DND-41 (cell line): ENCODE results near the gene ZNF544.

Source experiments
- ATAC-seq: fragments of 200-7000 bp; cut with Tn5 transposase; 3 replicates; pipeline ENCODE4 v1.9.1; 2021; ENCODE audit warnings: low read depth; ENCODE audit not compliant: insufficient read depth
- DNase-seq: peaks from one replicate; pipeline ENCODE4 v3.0.0-alpha.2; 2020
- H2AFZ ChIP-seq: 2 replicates; pipeline ENCODE4 v1.6.0; 2012; ENCODE audit warnings: low read depth, low read length
- H3K27ac ChIP-seq: 2 replicates; pipeline ENCODE4 v1.5.1; 2012; ENCODE audit warnings: low read length, inconsistent platforms
- H3K27me3 ChIP-seq: fragments of 200-600 bp; sonication (generic); 2 replicates; pipeline ENCODE4 v1.6.0; 2012; ENCODE audit warnings: low read length, mild to moderate bottlenecking, inconsistent platforms; ENCODE audit not compliant: insufficient read depth, poor library complexity
- H3K36me3 ChIP-seq: 2 replicates; pipeline ENCODE4 v1.5.1; 2012; ENCODE audit warnings: low read length, inconsistent platforms; ENCODE audit not compliant: insufficient read depth
- H3K4me1 ChIP-seq: 2 replicates; pipeline ENCODE4 v1.5.1; 2012; ENCODE audit warnings: mild to moderate bottlenecking, low read length; ENCODE audit not compliant: insufficient read depth
- H3K4me2 ChIP-seq: 2 replicates; pipeline ENCODE4 v1.6.0; 2012; ENCODE audit warnings: mild to moderate bottlenecking, moderate library complexity, low read length, inconsistent platforms; ENCODE audit not compliant: insufficient read depth
- H3K4me3 ChIP-seq, 2 experiments: fragments of 200-600 bp in 1 of 2; shearing (Covaris generic) in 1 of 2; 2 replicates each; pipeline ENCODE4 v1.5.1; 2012 to 2016; ENCODE audit warnings: inconsistent platforms in 2 of 2, low read length in 2 of 2, mild to moderate bottlenecking in 2 of 2, low read depth in 1 of 2, moderate library complexity in 1 of 2
- H3K79me2 ChIP-seq: 2 replicates; pipeline ENCODE4 v1.6.0; 2012; ENCODE audit warnings: low read length, inconsistent platforms; ENCODE audit not compliant: insufficient read depth
- H3K9ac ChIP-seq: 2 replicates; pipeline ENCODE4 v1.6.0; 2012; ENCODE audit warnings: low read depth, mild to moderate bottlenecking, inconsistent platforms, low read length, moderate library complexity
- H3K9me3 ChIP-seq: 2 replicates; pipeline ENCODE4 v1.5.1; 2012; ENCODE audit warnings: low read length, moderate library complexity, mild to moderate bottlenecking, inconsistent platforms; ENCODE audit not compliant: insufficient read depth, severe bottlenecking
- H4K20me1 ChIP-seq: 2 replicates; pipeline ENCODE4 v1.6.0; 2012; ENCODE audit warnings: low read length; ENCODE audit not compliant: insufficient read depth
- EZH2 ChIP-seq: IDR thresholded peaks from 3 replicates; pipeline ENCODE4 v1.6.1; 2012; ENCODE audit warnings: borderline replicate concordance, low read depth, mild to moderate bottlenecking, moderate library complexity, low read length, inconsistent platforms; ENCODE audit not compliant: severe bottlenecking
- TF ChIP-seq, protein P1 (sequence below): IDR thresholded peaks from 2 replicates; pipeline ENCODE4 v1.5.1; 2012; ENCODE audit warnings: borderline replicate concordance, low read length, moderate library complexity, mild to moderate bottlenecking; ENCODE audit not compliant: poor library complexity, severe bottlenecking; ENCODE audit errors: extremely low read depth

ZNF544 gene

DNA sequence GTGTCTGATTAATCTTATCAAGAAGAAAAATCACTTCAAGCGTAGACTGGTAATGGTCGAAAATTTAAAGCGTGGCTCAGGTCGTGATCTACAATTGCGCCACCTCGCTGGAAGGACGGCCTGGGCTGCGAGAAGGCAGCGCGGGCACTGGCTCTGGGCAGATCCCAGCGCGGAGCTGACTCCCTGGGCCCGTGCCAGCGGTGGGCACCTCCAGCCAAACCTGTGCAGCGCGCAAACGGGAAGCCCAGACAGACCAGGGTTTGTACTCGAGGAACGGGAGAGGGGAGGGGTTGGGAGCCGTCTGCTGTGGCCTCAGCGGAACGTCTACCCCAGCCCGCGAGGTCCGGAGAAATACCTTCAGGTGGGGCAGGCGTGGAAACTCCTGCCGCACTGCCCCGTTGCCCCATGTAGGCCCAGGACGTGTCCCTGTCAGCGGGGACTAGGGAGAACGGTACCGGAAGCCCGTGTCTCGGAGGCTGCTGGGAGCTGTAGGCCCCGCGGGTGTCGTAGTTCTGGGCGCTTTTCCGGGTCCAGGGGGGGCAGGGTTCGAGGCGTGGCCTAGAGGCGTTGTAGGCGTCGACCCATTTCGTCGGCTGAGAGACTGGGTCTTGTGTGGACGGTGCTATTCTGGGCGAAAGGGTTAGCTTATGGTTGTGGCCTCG, 24.8 kb upstream of the ZNF544 start:
- Histone ChIP-seq H3K27me3 (no peaks in the 10 kb centered on the region), H2AFZ (no peak overlapping the region), H3K36me3 (peaks cover 37% of the 10 kb centered on the region), H3K4me3 (no peak overlapping the region), H3K4me1 (no peaks in the 10 kb centered on the region), H4K20me1 (no peaks in the 10 kb centered on the region), H3K9ac (no peak overlapping the region), H3K27ac (no peak overlapping the region), H3K79me2 (no peaks in the 10 kb centered on the region), H3K9me3 (peaks cover 77% of the 10 kb centered on the region), H3K4me2 (no peak overlapping the region)
- ATAC-seq, result no peak
- no peak for DNase-seq
- TF ChIP-seq, protein P1, sequence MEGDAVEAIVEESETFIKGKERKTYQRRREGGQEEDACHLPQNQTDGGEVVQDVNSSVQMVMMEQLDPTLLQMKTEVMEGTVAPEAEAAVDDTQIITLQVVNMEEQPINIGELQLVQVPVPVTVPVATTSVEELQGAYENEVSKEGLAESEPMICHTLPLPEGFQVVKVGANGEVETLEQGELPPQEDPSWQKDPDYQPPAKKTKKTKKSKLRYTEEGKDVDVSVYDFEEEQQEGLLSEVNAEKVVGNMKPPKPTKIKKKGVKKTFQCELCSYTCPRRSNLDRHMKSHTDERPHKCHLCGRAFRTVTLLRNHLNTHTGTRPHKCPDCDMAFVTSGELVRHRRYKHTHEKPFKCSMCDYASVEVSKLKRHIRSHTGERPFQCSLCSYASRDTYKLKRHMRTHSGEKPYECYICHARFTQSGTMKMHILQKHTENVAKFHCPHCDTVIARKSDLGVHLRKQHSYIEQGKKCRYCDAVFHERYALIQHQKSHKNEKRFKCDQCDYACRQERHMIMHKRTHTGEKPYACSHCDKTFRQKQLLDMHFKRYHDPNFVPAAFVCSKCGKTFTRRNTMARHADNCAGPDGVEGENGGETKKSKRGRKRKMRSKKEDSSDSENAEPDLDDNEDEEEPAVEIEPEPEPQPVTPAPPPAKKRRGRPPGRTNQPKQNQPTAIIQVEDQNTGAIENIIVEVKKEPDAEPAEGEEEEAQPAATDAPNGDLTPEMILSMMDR, result no peak
- no peak for TF ChIP-seq EZH2

DNA sequence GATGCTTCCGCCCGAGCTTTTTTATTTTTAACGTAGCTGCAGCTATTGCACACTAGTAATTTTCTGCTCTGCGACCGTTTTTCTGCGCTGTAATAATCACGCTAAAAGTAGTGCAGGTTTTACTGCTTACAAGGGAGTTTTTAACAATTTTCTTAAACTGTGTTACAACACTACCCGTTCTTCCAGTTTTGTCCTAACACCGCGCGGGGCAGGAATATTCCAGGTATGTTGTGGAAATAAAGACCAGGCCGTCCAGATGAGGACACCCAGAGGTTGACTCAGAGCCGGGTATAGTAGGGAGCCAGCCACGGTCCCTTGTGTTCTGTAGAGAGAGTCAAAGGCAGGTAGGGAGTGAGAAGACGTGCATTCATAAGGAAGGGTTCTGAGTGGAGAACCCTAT, 24.1 kb upstream of the ZNF544 start:
- DNase-seq, result no peak
- H3K79me2 ChIP-seq, result no peaks in the 10 kb centered on the region
- no peak overlapping the region for H3K4me3 ChIP-seq
- peaks cover 43% of the 10 kb centered on the region for H3K36me3 ChIP-seq
- no peak overlapping the region for H2AFZ ChIP-seq
- no peak for TF ChIP-seq EZH2
- TF ChIP-seq, protein P1, result no peak
- no peaks in the 10 kb centered on the region for H3K4me1 ChIP-seq
- no peak overlapping the region for H3K27ac ChIP-seq
- peaks cover 72% of the 10 kb centered on the region for H3K9me3 ChIP-seq
- H3K27me3 ChIP-seq, result no peaks in the 10 kb centered on the region
- no peaks in the 10 kb centered on the region for H4K20me1 ChIP-seq
- H3K4me2 ChIP-seq, result no peak overlapping the region
- no peak for ATAC-seq
- H3K9ac ChIP-seq, result no peak overlapping the region

DNA sequence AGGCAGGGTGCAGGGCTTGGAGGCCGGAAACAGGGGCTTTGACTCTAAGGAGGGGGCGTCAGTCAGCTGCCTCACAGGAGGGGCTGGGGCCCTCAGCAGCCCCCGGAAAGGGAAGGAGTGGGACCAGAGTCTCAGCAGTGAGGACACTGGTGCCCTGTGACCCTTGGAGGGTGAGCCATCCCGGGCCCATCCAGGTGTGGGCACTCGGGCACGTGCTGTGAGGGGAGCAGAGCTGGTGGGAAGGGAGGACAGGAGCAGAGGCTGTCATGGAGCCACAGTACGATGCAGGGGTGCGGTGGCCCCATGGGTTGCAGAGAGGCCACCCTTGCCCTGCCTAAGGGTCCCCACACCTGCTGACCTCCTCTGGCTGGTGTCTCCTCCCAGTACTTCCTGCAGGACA, 19.1 kb upstream of the ZNF544 start:
- H3K79me2 ChIP-seq, result no peaks in the 10 kb centered on the region
- H3K27me3 ChIP-seq, result no peaks in the 10 kb centered on the region
- H3K4me3 ChIP-seq, result no peak overlapping the region
- H2AFZ ChIP-seq, result no peak overlapping the region
- no peaks in the 10 kb centered on the region for H3K4me1 ChIP-seq
- no peaks in the 10 kb centered on the region for H4K20me1 ChIP-seq
- TF ChIP-seq, protein P1, result no peak
- TF ChIP-seq EZH2, result no peak
- peaks cover 66% of the 10 kb centered on the region for H3K36me3 ChIP-seq
- no peak for DNase-seq
- peaks cover 58% of the 10 kb centered on the region for H3K9me3 ChIP-seq
- H3K9ac ChIP-seq, result no peak overlapping the region
- H3K27ac ChIP-seq, result no peak overlapping the region
- no peak for ATAC-seq
- H3K4me2 ChIP-seq, result no peak overlapping the region

DNA sequence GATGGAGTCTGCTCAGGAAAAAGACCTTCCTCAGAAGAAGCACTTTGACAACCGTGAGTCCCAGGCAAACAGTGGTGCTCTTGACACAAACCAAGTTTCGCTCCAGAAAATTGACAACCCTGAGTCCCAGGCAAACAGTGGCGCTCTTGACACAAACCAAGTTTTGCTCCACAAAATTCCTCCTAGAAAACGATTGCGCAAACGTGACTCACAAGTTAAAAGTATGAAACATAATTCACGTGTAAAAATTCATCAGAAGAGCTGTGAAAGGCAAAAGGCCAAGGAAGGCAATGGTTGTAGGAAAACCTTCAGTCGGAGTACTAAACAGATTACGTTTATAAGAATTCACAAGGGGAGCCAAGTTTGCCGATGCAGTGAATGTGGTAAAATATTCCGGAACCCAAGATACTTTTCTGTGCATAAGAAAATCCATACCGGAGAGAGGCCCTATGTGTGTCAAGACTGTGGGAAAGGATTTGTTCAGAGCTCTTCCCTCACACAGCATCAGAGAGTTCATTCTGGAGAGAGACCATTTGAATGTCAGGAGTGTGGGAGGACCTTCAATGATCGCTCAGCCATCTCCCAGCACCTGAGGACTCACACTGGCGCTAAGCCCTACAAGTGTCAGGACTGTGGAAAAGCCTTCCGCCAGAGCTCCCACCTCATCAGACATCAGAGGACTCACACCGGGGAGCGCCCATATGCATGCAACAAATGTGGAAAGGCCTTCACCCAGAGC, 16.2 kb upstream of the ZNF544 start:
- H3K4me2 ChIP-seq, result no peak overlapping the region
- H3K27me3 ChIP-seq, result no peaks in the 10 kb centered on the region
- ATAC-seq (no peak), DNase-seq (no peak)
- no peaks in the 10 kb centered on the region for H3K4me1 ChIP-seq
- H3K79me2 ChIP-seq, result no peaks in the 10 kb centered on the region
- no peak overlapping the region for H3K4me3 ChIP-seq
- peaks cover 39% of the 10 kb centered on the region for H3K9me3 ChIP-seq
- peaks cover 53% of the 10 kb centered on the region for H3K36me3 ChIP-seq
- H3K9ac ChIP-seq, result no peak overlapping the region
- no peaks in the 10 kb centered on the region for H4K20me1 ChIP-seq
- H3K27ac ChIP-seq, result no peak overlapping the region
- no peak overlapping the region for H2AFZ ChIP-seq
- no peak for TF ChIP-seq EZH2
- TF ChIP-seq, protein P1, result no peak
